GM19468 (cell line): ENCODE measurements around the gene SP6.

Source experiments
- ATAC-seq: cut with Tn5 transposase; IDR thresholded peaks from one replicate; pipeline ENCODE4 v1.9.1; 2021; ENCODE audit warnings: mild to moderate bottlenecking, moderate library complexity, moderate number of reproducible peaks; ENCODE audit not compliant: unreplicated experiment; ENCODE audit errors: extremely low read depth

SP6 gene

GRCh38 chr17:47857551-47858455 lies 6.8 kb upstream of the SP6 start:
- no peak for ATAC-seq

- ATAC-seq, result no peak
Observed at GRCh38 chr17:47856830-47857229, 5.9 kb upstream of the SP6 start.

DNA sequence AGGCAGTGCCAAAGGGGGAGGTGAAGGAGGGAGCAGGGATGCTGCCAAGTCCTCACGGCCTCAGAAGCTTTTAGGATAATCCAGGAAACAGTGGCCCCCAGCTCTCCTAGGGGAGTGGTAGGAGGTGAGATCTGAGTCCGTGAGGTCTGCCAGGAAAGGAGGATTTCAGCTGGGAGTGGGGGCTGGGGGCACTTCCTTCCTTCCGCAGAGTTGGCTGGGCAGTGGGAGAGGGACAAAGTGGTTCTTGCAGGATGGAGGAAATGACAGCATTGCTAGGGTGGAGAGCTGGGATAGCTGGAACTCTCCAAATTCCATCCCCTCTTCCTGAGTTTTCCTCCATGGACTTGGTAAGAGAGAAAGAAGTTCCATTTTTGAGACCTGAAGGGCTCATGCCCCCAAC lies 4.8 kb upstream of the SP6 start:
- no peak for ATAC-seq

DNA sequence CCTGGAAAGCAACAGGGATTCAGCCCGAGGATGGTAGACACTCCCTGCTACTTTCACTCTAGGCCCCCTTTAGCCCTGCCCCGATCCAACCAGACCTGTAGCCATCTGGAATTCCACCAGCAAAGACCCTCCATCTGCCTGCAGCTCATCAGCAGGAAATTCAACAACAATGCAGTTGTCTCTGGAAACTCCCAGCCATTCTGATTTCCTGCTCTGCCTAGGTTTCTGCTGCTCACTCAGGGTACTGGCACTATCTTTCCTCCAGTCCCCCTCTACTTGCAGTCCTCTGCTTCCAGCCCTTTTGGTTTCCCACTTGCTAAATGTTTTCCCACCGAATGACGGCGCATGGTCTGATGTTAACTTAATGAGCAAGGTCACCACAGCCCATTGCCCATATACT lies 2.7 kb upstream of the SP6 start:
- ATAC-seq, result no peak

DNA sequence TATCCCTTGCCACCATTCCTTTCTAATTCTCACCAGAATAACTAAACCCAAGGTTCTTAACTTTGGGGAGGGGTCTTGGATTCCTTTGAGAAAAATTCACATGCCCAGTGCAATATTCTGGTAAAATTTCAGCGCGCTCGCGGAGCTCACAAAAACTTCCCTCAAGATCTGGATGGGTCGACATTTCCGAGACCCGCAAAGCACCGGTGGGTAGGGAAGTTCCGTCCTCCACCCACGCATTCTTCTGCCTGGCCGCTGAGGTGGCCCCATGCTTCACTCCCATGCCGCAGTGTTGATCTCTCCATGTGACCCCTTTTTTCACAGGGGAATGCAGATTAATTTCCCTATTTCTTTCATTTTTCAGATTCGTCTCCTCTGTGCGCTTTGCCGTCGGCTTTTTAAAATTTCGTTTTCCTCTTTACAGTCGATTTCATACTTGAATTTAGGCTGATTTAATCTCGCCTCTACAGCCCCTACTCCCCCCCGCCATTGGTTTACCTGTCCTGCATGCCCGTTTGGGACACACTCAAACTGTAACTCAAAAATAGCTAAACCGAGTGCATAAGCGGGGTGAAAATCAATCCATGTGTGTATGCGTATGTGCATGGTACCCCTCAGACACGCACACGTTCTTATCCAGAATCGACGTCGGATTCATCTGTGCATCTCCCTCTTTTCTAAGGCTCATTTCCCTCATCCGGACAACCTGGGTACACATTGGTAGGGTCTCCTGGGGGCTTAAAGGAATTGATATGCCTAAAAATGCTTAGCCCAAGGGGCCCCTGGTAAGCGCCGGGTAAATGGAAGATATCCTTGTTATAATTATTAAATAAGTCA lies 1.4 kb upstream of the SP6 start:
- no peak for ATAC-seq

DNA sequence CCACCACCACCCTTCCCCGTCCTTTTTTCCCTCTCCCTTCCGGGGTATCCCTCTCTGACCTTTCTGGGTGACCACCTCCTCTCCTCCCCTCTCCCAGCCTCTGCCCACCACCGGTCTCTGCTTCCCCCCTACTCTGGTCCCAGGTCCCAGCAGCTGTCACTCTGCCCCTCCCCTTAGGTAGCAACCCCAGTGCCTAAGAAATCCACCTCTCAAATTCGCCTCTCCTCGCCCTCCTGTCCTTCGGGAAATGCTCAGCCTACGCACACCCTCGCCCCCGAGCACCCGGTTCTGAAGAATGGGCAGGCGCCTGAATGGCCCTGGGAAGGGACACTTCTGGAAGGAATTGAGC lies 775 bp upstream of the SP6 start:
- ATAC-seq, result no peak

- ATAC-seq, result no peak
Observed at GRCh38 chr17:47850373-47850691, 631 bp downstream of the SP6 start.

DNA sequence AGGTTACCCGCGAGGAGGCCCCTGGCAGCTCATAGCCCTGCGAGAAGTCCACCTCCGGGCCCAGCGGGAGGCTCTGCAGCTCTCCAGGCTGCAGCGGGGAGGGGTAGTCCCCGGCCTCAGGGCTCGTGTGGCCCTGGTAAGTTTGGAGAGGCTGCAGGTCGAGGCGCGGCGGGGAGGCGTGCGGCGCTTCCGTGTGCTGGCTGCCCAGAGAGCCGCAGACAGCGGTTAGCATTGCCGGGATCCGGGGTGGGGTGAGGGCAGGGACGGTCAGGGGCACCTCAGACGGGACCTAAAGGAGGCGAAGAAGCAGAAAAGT lies 2.8 kb downstream of the SP6 start:
- no peak for ATAC-seq

- no peak for ATAC-seq
Observed at GRCh38 chr17:47847341-47848197, 3.4 kb downstream of the SP6 start.

DNA sequence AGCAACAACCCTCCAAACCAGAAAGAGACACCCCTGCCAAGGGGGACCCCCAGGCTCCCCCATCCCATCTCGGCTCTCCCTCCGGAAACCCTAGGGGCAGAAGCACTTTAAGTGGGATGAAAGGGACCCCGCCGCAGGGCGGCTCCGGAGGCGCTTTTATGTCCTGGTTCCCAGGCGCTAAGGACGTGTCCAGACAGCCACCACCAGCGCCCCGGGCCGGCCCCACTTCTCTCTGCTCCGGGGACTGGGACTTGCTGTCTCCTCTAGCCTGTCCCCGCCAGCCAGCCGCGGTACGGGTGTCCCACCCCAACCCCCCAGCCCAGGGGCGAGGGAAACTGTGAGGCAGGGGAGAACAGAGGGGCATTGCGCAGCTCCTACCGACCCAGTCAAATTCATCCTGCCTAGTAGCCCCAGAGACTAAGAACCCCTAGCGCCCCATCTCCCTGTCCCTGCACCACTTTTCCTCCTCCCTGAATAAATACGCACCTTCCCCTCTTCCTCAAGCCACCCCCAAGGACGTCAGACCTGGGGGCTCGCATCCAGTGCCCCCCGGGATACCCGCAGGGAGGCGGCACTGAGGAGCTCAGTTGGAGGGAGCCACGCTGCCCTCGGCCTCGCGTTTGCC lies 4.1 kb downstream of the SP6 start:
- no peak for ATAC-seq

- no peak for ATAC-seq
Observed at GRCh38 chr17:47845716-47846075, 5.3 kb downstream of the SP6 start.

GRCh38 chr17:47844814-47845715 lies 5.9 kb downstream of the SP6 start:
- ATAC-seq, result no peak

DNA sequence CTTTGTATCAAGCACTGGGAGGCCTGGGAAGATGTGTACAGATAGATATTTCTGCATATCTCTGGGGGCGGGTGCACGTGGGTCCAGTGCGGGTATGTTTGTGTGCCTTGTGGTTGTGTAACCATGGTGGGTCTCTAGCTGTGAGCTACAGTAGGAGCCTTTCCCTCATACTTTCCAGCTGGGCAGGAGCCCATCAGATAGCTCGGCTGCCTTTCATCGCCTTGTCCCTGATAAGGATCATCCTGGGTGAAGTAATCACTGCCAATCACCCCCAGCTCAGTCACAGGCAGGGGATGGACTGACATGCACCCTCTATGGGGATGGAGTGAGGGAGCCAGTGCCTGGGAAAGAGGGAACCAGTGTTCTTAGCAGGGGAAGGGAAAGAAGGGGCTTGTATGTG lies 6.7 kb downstream of the SP6 start:
- ATAC-seq, result no peak

DNA sequence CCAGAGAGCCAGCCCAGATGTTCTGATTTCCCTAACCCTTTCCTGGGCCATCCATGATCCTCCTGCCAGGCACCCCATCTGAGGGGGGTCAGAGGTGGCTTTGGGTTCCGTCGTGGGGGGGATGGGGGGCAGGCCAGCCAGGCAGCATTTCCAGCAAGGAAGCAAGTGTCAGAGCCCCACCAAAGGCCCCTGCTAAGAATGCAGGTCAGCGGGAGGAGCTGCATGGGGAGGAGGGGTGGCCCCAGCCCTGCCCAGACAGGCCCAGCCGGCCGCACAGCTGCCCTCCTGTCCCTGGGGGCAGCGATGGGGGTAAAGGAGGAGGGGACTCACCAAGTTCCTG lies 7.6 kb downstream of the SP6 start:
- no peak for ATAC-seq

DNA sequence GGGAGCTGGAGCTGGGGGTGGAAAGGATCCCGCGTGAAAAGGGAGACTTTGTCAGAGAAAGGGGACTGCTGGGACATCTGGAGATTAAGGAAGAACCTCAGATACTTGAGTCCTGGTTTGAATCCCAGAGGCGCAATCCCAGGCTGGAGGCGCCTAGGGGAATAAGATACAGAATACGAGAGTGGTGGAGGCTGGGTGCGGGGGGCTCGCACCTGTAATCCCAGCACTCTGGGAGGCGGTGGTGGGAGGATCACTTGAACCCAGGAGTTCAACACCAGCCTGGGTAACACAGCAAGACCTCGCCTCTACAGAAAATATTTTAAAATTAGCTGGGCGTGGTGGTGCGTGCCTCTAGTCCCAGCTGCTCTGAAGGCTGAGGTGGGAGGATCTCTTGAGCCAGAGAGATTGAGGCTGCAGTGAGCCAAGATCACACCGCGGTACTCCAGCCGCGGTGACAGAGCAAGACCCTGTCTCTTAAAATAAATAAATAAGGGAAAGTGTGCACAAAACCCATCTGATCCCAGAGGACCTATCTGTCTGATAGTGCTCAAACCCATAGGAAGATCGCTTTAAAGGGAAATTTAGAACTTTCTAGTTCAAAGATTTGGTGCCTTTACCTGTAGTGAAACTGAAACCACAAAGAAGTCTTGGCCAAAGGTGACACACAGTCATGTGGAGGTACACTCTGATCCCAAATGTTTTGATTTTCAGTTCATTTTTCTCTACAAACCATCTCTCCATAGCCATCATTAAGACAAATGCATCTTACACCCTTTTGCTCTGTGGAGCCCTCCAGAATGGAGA lies 9.3 kb downstream of the SP6 start:
- ATAC-seq, result no peak

DNA sequence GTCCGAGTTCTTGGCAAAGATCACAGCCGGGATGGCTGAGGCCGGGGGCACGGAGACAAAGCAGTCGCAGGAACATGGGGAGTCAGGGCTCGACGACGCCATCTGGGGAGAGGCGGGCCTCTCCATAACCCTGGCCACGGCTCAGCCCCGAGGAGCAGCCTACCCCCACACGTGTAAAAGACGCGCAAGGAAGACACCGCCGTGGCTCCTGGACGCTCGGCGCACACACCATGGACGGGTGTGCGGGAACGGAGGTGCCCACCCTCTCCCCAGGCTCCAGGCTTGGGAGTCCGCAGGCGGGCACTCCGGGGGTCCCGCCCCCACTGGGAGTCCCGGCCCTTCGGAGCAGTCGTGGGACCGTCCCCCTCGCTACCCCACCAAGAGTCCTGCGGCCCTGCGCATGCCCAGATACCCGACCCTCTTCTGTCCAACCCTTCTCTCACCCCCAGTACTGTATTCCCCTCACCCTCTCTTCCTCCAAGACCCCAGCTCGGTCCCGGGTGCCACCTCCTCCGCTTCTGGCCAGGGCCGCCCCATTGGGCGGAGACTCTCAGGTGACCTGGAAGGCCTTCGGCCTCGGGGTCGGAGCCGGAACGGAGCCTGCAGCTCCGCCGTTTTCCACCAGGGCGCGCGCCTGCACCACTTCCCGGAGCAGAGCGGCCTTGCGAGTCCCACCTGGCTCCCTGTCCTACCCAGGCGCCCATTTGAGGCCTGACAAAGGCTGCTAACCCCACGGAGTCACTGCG lies 10.0 kb downstream of the SP6 start, which contains the start of gene SCRN2:
Gene SCRN2 (minus strand): TSS at position 532 of the 746 bp plus-strand sequence. CDS start 430 bp downstream, at position 102.
- ATAC-seq, result peak; percentile 57

DNA sequence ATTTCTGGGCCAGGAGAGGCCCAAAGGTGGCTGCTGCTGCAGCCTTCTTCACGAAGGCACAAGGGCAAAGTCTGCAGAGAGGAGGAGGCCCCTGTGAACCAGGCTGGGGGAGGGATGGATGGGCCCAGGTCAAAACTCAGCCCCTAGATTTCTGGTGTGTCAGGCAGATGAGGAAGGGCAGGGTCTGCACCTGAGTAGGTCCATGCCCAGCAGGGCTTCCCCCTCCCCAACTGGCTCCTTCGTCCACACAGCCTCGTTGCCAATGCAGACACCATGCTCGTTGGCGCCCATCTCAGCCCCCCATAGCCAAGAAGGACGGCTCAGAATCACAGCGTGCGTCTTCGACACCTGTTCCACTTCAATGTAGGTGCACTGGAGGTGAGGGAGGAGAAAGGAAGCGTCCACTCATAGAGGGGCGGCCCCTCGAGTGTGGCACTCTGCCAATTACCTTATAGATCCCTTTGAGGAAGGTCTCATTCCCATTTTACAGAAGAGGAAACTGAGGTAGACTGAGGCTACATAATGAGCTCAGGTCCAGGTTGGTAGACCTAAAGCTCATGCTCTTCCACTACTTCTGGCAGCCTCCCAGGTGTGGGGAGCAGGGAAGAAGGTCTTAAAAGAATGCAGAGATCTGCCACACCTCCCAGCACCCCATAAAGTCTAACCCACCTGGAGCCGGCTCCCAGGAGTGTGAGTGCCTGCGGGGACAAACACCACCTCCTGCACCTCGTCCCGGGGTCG lies 10.8 kb downstream of the SP6 start:
- no peak for ATAC-seq
